OCI-M2 (cell line): ENCODE measurements around the gene BMPR1A.
"Not testable (repeated sequence)": the region's sequence is repeated elsewhere in the genome, so short reads cannot be mapped to it uniquely, and the experiment has no call there.

Source experiments
- DNase-seq: peaks from one replicate; lab custom pipeline; 2025; ENCODE audit not compliant: unreplicated experiment; lab: John Stamatoyannopoulos, UW

BMPR1A gene

DNA sequence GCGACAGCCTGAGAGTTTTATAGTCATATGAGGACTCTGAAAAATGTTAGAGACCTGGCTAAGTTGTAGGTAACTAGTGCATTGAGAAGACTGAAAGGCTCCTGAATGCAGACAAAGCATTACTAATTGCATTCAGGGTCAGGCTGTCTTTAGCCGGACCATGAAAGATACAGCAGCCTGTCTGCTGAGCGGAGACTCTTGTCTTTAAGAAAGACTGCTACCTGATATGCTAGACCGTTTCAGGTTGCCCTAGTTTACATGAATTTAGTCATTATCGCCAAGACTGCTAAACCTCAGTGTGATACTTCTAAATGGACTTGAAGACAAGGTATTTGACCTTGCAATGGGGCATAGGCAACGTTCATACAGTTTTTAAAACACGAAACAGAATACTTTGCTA is 81.2 kb downstream of the BMPR1A start:
- DNase-seq = no peak

DNA sequence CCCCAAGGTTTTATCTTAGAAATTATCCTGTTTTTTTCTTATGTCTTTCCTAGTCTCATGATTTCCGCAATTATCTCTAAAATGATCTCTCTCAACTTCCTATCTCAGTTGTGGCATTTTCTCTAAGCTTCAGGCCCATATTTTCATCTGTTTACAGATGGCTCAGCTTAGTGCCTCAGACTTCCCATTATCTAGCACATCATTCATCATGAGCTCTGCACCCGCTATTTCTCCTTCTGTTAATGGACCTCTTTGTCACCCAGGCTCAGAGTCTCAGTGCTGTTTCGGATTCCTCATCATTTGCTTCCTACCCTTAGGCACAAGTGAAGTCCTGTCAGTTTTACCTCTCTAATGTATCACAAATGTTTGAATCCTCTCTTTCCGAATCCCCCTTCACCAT is 84.1 kb downstream of the BMPR1A start:
- no peak for DNase-seq

DNA sequence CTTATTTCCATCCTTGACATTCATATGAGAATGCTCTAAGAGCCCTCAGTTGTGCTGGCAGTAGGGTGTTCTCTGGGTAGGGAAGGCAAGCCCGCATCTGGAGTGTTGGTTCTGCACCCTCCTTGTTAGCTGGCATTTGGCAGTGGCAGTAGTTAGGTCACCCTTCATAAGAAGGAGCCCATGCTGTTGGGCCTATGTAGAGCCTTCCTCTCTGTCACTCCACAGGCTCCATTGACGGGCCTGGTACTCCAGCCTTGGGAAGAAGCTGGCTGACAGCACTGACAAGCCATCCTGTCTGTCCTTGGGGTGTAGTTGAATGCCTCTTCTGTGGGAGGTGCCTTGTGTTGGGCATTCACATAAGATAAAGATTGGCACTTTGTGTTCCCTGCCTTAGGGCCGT is 89.7 kb downstream of the BMPR1A start:
- DNase-seq = no peak

DNA sequence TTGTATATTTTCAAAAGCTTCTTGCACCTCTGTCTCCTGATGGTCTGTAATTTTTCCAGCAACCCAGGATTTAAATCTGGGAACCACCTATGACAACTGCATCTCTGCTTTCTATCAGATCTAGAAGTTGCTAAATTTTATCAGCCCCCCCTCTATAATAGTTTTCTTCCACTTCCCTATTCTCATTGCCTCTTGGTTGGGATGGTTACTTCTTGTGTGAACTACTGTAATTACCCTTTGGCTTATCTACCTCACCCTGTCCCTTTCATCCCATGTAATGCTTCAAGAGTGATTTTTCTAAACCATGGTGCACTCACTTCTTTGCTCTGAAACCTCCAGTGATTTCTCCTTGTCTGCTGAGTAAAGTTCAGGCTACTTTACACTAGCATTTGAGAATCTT is 92.3 kb downstream of the BMPR1A start:
- DNase-seq = no peak

GRCh38 chr10:86849181-86849894 is 92.9 kb downstream of the BMPR1A start:
- no peak for DNase-seq

GRCh38 chr10:86850481-86850880 is 94.1 kb downstream of the BMPR1A start:
- DNase-seq = no peak

DNA sequence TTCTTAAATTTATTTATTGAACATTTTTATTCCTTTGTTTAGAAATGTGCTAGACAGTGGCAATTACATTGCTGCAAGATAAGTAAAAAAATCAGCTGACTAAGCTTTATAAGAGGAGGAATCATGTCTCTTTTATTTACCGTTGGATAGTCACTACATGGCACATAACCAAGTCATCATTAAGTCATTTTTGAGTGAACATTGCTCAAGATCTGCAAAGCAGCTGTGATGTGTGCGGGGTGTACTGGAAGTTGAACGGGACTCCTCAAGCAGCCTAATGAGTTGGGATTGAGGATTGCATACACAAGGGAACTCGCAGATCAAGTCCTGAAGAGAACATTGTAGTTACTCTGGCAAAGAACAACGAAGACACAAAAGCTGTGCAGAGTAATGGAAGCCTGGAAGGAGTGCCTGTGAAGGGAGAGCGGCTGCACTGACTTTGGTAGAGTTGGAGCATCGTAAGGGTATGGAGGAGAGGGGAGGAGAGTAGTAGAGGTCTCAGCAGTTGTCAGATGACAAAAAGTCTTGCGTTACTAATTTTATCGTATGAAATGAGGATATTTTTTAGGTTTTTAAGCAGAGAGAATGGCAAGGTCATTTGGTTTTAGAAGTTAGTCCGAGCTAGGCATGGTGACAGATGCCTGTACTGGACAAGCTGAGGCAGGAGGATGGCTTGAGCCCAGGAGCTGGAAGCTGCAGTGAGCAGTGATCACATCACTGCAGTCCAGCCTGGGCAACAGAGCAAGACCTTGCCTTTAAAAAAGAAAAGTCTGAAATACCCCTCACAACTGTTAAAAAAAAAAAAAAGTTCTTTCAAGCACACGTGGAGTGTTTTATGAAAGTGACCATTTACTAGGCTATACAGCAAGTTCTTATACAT is 95.1 kb downstream of the BMPR1A start:
- DNase-seq = no peak

DNA sequence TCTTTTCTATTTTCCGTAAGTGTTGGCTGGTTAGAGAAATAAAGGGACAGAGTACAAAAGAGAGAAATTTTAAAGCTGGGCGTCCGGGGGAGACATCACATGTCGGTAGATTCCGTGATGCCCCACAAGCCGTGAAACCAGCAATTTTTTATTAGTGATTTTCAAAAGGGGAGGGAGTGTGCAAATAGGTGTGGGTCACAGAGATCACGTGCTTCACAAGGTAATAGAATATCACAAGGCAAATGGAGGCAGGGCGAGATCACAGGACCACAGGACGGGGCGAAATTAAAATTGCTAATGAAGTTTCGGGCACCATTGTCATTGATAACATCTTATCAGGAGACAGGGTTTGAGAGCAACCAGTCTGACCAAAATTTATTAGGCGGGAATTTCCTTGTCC is 97.2 kb downstream of the BMPR1A start:
- not testable (repeated sequence) for DNase-seq

GRCh38 chr10:86855513-86855912 is 99.1 kb downstream of the BMPR1A start:
- no peak for DNase-seq

DNA sequence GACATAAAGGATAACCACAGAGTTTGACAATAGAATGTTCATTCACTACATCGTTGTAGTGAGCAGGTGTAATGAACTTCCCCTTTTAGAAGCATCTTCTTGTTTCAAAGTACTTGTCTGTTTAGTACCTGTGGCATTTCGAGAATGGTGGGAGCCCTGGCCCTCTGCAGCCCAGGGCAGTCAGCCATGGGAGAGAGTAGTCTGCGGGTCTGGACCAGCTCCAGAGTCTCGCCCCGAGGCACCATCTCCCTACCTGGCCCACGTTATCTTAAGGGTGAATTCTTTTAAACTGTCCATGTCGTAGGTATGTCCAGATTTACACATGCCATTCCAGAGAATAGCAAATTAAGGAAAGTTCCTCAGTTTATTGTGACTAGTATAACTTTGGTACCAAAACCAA is 99.7 kb downstream of the BMPR1A start:
- DNase-seq = no peak

- DNase-seq = no peak
These were observed 100.8 kb downstream of the BMPR1A start for GRCh38 chr10:86857128-86857721.

DNA sequence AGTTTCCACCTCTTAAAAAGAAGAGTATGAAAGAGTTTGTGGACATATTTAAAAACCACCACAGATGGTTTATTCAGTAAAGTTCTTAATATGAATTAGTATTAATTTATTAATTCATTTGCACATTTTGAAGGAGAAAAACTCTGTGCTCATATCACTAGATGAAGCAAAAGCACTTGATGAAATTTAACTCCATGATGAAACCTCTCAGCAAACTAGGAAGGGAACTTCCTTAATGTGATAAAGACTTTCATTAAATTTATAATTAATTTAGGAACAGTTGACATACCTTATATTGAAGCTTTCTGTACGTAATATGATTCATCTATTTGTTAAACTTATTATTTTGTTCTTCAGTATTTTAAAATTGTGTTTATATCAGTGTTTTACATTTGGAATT is 101.6 kb downstream of the BMPR1A start:
- DNase-seq = no peak

DNA sequence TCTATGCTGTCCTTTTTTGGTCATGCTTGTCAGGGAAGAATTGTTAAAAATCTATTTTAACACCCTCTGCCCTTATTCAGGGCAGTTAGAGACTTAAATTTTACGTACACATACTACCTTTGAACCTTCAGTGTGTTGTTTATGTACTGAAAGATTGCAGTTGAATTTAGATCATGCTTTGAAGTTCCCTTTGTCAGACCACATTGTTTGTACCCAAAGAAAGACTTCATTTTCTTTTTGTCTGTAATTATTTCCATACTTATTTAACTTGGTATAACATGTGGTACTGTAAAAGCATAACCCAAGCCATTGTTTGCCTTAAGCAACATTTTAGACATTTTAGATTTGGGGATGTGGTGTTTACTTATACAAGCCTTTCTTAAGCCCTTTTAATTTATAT is 104.9 kb downstream of the BMPR1A start:
- DNase-seq = no peak

GRCh38 chr10:86862373-86862772 is 106.0 kb downstream of the BMPR1A start:
- no peak for DNase-seq

DNA sequence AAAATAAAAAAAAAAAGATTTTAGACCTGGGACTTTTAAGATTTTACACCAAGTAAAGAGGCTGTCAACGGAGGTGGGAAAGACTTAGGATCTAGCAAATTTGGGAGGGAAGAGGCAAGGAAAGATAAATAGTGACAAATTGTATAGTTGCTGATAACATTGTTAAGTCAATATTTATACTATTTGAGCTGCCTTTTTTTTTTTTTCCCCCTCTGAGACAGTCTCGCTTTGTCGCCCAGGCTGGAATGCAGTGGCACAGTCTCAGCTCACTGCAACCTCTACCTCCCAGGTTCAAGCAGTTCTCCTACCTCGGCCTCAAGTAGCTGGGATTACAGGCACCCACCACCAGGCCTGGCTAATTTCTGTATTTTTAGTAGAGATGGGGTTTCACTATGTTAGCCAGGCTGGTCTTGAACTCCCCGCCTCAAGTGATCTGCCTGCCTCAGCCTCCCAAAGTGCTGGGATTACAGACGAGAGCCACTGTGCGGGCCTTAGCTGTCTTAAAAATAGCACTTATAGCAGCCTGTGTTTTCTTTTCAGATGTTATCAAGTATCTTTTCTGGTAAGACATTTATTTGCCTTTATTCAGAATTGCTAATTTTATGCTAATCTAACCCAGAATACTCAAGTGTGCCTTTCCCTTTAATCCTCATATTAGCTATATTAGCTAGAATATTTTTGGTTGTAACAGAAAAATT is 106.5 kb downstream of the BMPR1A start:
- DNase-seq = no peak

DNA sequence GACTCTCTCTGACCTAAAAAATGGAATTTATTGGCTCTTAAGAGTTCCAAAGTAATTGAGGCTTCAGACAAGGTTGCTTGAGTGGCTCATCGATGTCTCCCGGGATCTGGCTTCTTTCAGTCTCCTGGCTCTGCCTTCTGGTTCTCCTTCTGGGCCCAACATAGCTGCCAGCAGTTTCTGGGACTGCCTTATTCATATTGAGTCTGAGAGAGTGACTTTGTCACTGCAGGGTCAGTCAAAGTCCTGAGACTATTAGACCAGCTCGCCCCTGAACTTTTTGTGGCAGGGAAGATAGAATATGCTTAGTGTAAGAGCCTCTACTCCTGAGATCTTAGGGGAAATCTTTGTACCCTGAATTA is 107.0 kb downstream of the BMPR1A start:
- DNase-seq = no peak

GRCh38 chr10:86865011-86865811 is 108.8 kb downstream of the BMPR1A start:
- DNase-seq = not testable (repeated sequence)

DNA sequence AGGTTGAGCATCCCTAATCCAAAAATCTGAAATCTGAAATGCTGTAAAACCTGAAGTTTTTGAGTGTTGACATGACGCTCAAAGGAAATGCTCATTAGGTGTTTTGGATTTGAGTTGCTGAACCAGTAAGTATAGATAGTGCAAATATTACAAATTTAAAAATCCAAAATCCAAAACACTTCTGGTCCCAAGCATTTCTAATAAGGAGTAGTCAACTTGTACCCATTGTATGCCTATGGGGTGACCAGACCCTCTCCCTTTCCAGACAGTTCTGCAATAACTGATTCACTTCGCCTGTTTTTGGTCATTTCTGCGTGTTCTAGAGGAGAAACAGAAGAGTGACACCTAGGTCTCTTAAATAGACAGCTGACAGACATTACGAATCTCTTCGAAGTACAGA is 110.7 kb downstream of the BMPR1A start:
- DNase-seq = no peak

DNA sequence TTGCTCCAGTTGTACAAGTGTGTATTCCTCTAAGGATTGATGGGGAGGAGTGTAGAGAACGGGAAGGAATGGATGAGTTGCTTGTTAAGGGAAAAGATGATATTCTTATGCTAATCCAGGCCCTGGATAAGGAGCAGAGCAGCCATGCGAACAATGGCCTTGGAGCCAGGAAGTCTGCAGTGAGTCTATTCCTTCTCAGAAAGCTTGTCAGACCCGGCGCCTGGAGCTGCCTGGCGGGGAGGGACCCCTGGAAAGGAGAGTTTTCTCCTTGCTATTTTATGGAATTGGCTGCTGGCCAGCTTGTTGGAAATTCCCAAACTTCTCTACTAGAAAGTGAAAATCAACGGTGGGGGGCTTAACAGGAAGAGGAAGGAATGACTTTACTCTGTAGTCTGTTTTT is 111.9 kb downstream of the BMPR1A start:
- no peak for DNase-seq

DNA sequence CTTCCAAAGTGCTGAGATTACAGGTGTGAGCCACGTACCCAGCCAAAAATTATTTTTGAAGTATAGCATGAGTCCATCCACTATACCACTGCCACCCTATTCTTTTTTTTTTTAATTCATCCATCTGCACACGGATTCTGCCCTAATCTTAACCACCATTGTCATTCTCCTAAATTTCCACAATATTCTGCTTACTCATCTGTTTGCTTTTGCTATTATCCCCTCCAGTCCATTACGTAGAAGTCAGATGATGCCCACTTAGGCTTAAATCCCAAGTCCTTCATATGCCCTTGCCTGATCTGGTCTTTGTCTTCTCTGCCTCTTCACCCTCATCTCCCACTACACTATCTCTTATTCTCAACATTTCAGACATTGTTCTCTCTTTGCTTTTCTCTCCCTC is 114.3 kb downstream of the BMPR1A start:
- no peak for DNase-seq
